Stimulated activated CD8-positive, alpha-beta memory T cell treated with anti-CD3 and anti-CD28 coated beads, Interleukin-4, amount 100 ng/mL, for 48 hours (primary cell): ENCODE measurements around the gene IFNG-AS1.

Experiments
- DNase-seq: peaks from one replicate; pipeline ENCODE4 v3.0.0-alpha.2; 2020

Gene IFNG-AS1

GRCh38 chr12:68040450-68041075 lies 51.3 kb downstream of the IFNG-AS1 start:
- peak; percentile 76 for DNase-seq

DNA sequence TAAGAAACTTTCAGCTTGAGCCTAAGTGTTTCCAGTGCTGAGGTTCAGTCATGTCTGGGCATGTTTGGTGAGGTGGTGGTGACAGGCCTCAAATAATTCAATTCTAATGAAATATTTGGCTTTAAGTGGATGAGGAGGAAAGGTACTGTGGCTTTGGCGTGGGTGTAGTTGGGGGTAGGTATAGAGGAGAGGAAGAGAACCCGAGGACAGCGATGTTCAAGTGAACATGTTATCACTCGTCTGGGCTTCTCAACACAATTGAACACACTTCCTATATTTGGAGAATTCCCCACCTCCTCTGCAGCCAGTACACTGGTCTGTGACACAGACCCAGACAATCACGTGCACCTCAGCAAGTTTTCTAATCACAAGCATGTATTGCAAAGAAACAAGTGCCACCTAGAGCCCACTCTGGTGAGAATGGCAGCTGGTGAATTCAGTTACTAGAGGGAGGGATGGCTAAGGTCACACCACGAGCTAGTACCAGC lies 53.0 kb downstream of the IFNG-AS1 start:
- peak; percentile 35 for DNase-seq

DNA sequence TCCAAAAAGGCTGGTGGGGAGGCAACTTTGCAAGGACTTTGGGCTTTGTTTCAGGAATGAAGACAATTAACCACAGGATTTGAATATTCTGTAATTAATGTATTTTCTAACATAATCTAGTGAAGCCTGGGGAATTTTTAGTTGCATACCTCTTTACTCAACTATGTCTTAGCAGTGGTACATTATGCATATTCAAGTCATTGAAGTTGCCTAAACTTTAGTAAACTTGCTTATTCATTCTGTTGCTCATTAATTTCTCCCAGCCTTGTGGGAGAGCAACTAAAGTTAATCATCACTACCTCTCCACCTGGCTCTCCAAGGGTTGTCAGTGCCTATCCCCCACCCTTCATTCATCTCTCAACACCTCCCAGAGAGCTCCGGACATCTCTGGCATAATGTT lies 54.2 kb downstream of the IFNG-AS1 start:
- DNase-seq, result no peak

- no peak for DNase-seq
These were observed 59.5 kb downstream of the IFNG-AS1 start for GRCh38 chr12:68048648-68049297.

DNA sequence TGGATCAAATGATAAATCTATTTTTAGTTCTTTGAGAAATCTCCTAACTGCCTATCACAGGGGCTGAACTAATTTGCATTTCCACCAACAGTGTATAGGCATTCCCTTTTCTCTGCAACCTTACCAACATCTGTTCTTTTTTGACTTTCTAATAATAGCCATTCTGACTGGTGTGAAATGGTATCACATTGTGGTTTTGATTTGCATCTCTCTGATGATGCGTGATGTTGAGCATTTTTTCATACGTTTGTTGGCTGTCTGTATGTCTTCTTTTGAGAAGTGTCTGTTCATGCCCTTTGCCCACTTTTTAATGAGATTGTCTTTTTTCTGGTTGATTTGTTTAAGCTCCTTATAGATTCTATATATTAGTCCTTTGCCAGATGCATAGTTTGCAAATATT lies 67.1 kb downstream of the IFNG-AS1 start:
- no peak for DNase-seq

DNA sequence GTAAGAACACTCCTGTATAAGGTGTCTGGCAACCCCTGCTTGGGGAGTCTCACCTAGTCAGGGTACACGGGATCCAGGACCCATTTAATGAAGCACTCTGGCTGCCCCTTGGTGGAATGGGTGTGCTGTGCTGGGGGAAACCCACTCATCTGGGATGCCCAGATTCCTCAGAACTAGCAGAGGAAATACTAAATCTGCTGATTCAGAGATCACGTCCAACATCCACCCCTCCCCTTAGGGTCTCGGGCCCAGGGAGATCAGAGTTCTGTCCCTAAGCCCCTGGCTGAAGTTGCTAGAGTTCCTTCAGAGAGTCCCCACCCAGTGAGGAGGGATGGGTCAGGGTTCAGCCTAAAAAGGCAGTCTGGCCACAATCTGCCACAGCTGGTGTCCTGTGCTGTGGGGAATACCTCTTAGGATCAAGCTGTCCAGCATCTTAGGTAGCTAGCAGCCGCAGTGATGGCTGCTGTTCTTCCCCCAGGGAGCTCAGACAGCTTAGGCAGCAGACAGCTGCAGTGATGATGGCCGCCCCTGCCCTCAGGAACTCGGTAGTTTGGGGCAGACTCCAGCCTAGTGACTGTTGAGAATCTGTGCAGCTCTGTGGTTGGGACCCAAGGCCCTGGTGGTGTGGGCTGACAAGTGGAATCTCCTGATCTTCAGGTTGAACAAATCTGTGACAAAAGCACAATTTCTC lies 74.8 kb downstream of the IFNG-AS1 start:
- no peak for DNase-seq

GRCh38 chr12:68065163-68065562 lies 75.9 kb downstream of the IFNG-AS1 start:
- DNase-seq, result no peak

DNA sequence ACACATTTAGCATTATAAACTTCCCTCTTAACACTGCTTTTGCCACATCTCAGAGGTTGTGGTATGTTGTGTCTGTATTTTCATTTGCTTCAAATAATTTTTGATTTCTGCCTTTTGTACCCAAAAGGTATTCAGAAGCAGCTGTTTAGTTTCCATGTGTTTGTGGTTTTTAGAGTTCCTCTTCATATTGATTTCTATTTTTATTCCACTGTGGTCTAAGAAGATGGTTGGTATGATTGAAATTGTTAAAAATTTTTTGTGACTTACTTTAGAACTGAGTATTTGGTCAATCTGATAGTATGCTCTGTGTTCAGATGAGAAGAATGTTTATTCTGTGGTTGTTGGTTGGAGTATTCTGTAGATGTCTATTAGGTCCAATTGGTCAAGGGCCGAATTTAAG lies 76.4 kb downstream of the IFNG-AS1 start:
- DNase-seq, result no peak

GRCh38 chr12:68067762-68068376 lies 78.6 kb downstream of the IFNG-AS1 start:
- DNase-seq, result no peak

DNA sequence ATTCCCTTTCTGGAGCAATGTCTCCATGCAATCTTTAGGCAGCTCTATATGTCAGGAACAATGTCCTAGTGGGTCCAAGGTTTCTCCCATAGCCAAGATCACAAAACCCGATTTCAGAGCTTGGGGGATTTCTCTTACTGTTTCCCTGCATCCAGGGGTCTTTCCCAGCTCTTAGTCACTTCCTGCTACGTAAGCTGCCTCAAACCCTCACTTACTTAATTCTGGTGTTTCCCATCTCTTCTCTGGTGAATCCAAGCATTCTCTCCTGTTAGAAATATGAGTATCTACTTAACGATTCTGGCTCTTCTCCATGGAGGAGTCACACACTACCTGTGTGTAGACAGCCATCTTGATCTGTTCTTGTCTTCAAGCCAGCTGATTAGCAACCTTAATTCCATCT lies 80.0 kb downstream of the IFNG-AS1 start:
- no peak for DNase-seq
